ENCODE results near the gene LEF1.

The LEF1 gene

DNA sequence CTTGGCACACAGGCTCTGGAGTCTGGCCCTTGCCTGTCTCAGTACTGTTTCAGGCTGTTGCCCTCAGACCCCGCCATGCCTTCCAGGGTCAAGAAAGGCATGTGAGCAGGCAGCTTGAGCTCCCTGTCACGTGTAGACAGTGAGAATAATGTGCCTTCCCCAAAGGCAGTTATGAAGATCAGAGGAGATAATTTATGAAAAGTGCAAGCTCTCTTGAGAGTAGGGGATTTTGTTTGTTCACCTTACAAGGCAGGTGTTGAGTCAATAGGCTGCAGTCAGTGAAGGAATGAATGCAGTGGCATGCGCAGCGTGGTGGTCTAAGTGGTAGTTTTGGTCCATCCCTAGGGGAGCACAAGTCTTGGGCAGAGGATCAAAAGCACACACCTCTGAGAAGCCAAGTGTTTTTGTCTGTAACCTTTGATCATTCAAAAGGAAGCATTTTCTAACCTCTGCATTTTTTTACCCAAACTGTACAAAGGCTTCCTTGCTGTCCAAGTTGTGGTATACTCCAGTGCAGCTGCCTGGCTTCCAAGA is 164.7 kb downstream of the LEF1 start:
- no peak for DNase-seq
- TF ChIP-seq GATA1 (IDR thresholded peaks at IDR 0.05; ENCODE audit: low read depth, low read length) = no peak
- TF ChIP-seq POLR2A (IDR thresholded peaks at IDR 0.05; ENCODE audit: low read length) = no peak

DNA sequence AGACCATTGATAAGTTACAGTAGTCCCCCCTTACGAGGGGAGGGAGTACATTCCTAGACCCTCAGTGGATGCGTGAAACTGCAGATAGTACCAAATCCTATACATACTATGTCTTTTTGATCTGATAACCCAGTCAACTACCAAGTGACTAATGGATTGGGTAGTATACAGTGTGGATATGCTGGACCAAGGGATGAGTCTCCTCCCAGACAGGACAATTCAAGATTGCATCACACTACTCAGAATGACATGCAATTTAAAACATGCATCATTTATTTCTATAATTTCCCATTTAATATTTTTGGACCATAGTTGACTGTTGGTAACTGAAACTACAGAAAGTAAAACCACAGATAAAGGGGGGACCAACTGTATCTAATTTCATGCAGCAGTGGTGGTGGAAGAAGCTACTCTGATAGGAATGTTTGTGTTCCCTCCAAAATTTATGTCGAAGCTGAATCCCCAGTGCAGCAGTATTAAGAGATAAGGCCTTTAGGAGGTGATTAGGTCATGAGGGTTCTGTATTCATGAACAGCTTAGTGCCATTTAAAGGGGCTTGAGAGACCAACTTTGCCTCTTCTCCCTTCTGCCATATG is 167.1 kb downstream of the LEF1 start:
- TF ChIP-seq POLR2A (IDR thresholded peaks at IDR 0.05; ENCODE audit: low read length) (no peak), GATA1 (IDR thresholded peaks at IDR 0.05; ENCODE audit: low read depth, low read length) (no peak)
- DNase-seq = peak; percentile 46 to 55

DNA sequence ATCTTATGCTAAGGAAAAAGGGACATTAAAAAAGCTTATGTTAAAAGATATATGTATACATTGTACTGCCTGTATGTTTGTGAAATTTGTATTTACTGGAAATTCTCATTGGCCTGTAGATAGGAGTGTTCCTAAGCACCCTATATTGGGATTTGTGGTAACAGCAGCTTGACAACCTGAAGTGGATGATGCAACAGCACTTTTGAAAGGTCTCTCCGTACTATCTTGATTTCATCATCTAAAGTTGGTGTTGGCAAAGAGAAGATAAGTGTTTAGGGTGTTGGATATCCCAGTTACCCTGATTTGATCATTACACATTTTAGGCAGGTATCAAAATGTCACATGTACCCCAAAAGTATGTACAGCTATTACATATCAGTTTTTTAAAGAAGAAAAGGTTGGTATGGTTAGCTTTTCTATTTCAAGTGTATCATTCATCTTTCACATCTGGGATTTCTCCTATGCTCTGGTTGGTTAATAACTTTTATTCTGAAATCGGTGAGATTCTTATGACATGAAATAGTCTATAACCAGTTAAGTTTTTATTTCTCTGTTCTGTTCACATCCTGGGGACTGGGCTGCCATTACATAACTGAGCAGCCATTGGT is 168.7 kb downstream of the LEF1 start:
- no peak for TF ChIP-seq POLR2A (IDR thresholded peaks at IDR 0.05; ENCODE audit: low read length)
- TF ChIP-seq GATA1 (IDR thresholded peaks at IDR 0.05; ENCODE audit: low read depth, low read length) = no peak
- DNase-seq = peak in 1 of 2 experiments; percentile 8

DNA sequence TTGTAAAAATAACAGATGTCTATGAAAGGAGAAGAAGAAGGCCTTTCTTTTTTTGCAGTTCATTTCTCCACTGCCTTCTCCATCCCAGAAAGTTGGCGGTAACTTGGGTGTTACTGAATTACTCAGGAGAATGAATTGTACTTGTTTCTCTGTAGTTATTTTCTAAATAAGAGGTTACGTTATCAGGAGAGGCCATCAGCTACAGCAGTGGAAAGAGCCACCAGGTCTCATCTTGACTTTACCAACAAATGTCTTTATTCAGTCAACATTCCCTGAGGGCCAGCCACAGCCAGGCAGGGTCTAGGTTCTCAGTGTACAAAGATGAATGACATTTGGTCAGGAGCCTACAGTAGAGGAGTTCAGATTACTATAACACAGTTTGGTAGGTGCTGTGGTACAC is 170.9 kb downstream of the LEF1 start:
- no peak for DNase-seq
- TF ChIP-seq POLR2A (IDR thresholded peaks at IDR 0.05; ENCODE audit: low read length) = no peak
- no peak for TF ChIP-seq GATA1 (IDR thresholded peaks at IDR 0.05; ENCODE audit: low read depth, low read length)
